PC-9 (cell line): ENCODE results near the gene EPM2AIP1. TPM values are rescaled to one million over a fixed set of nuclear protein-coding genes. Genes with fewer than 3 reads are reported as not detected.
"Not testable (repeated sequence)": the region's sequence is repeated elsewhere in the genome, so short reads cannot be mapped to it uniquely, and the experiment has no call there.

Source experiments
- BruUV-seq: library from RNA; stranded (reverse); fragments of 400-500 nt; replicated peaks from 2 replicates; lab custom pipeline; 2021; lab: Mats Ljungman, UMichigan
- CTCF ChIA-PET: fragments of 300-600 bp; sonication (Branson Sonifier 250); formaldehyde crosslinking; loops from one replicate; lab custom pipeline; 2022; ENCODE audit warnings: antibody characterized with exemption; lab: Charles Lee
- POLR2A ChIA-PET: fragments of 300-600 bp; sonication (Branson Sonifier 250); formaldehyde crosslinking; loops from one replicate; lab custom pipeline; 2022; ENCODE audit warnings: antibody characterized with exemption; ENCODE audit not compliant: unreplicated experiment; lab: Charles Lee
- DNase-seq, 2 experiments: peaks; one replicate each; pipeline versions ENCODE4 v3.0.0 to v3.0.0-alpha.2; 2015 to 2022; ENCODE audit warnings: mixed read lengths in 1 of 2
- H2AFZ ChIP-seq: fragments of 200-600 bp; sonication (generic); 2 replicates; pipeline ENCODE4 v1.8.1; 2017; ENCODE audit warnings: antibody characterized with exemption
- H3F3A ChIP-seq: fragments of 200-600 bp; sonication (generic); 2 replicates; pipeline ENCODE4 v1.8.1; 2017; ENCODE audit warnings: antibody characterized with exemption, mild to moderate bottlenecking, low read depth; ENCODE audit not compliant: insufficient read depth
- H3K27ac ChIP-seq: fragments of 200-600 bp; sonication (generic); 2 replicates; pipeline ENCODE4 v1.6.1; 2016; ENCODE audit warnings: mixed run types
- H3K27me3 ChIP-seq: fragments of 200-600 bp; sonication (generic); 2 replicates; pipeline ENCODE4 v1.6.1; 2016; ENCODE audit warnings: low read depth, mixed run types; ENCODE audit not compliant: insufficient read depth
- H3K36me3 ChIP-seq: fragments of 200-600 bp; sonication (generic); 2 replicates; pipeline ENCODE4 v1.6.1; 2016; ENCODE audit warnings: low read depth, mixed run types
- H3K4me1 ChIP-seq: fragments of 200-600 bp; sonication (generic); replicated peaks from 2 replicates; pipeline ENCODE4 v1.6.1; 2016; ENCODE audit warnings: mixed run types; ENCODE audit not compliant: insufficient read depth
- H3K4me2 ChIP-seq: fragments of 200-600 bp; sonication (generic); 2 replicates; pipeline ENCODE4 v1.6.1; 2017; ENCODE audit warnings: mixed run types
- H3K4me3 ChIP-seq: fragments of 200-600 bp; sonication (generic); 2 replicates; pipeline ENCODE4 v1.6.1; 2016; ENCODE audit warnings: mixed run types
- H3K79me2 ChIP-seq: fragments of 200-600 bp; sonication (generic); 2 replicates; pipeline ENCODE4 v1.6.1; 2017; ENCODE audit warnings: low read depth, mixed run types
- H3K9me2 ChIP-seq: fragments of 200-600 bp; sonication (generic); 2 replicates; pipeline ENCODE4 v1.8.1; 2017; ENCODE audit warnings: mild to moderate bottlenecking; ENCODE audit not compliant: insufficient read depth
- H3K9me3 ChIP-seq: fragments of 200-600 bp; sonication (generic); 2 replicates; pipeline ENCODE4 v1.8.1; 2016; ENCODE audit warnings: low read depth; ENCODE audit not compliant: insufficient read depth
- H4K20me1 ChIP-seq: fragments of 200-600 bp; sonication (generic); 2 replicates; pipeline ENCODE4 v1.8.1; 2017; ENCODE audit not compliant: insufficient read depth
- CTCF ChIP-seq: fragments of 200-600 bp; sonication (generic); conservative IDR thresholded peaks from 2 replicates; pipeline ENCODE4 v1.6.1; 2017; ENCODE audit warnings: mixed run types, antibody characterized with exemption, mild to moderate bottlenecking, moderate library complexity
- EZH2 ChIP-seq: fragments of 200-600 bp; sonication (generic); IDR thresholded peaks from 2 replicates; pipeline ENCODE4 v1.8.0; 2017; ENCODE audit warnings: antibody characterized with exemption, low read depth
- intact Hi-C: fragments of 100-400 bp; cut with micrococcal nuclease; formaldehyde crosslinking; loops from one replicate; pipeline ENCODE4 v1.10.0; 2022; ENCODE audit not compliant: unreplicated experiment
- total RNA-seq: library from RNA; stranded (reverse); gene quantifications from 2 replicates; pipeline ENCODE4 v1.2.3, GENCODE V29; 2021

Gene EPM2AIP1
- total RNA-seq, 1 experiment from 2014 or later = 10.5 TPM

GRCh38 chr3:36954452-36955134 lies 38.3 kb downstream of the EPM2AIP1 start:
- ChIA-PET POLR2A (interaction anchor here (0.6 kb wide), 1 partner anchor 518 kb away, joined by 4 read pairs; no protein-coding TSS in a partner anchor), CTCF (interaction anchor here (0.6 kb wide), 1 partner anchor 37 kb away, joined by 6 read pairs; no protein-coding TSS in a partner anchor)
- intact Hi-C loops = loop anchor here (10.0 kb wide), 1 partner anchor 990 kb away; no protein-coding TSS in a partner anchor
- TF ChIP-seq CTCF = no peak
- TF ChIP-seq EZH2 = no peak
- no peaks in the 10 kb centered on the region for H3K9me3 ChIP-seq
- no peak overlapping the region for H3K4me3 ChIP-seq
- DNase-seq = no peak
- H3K4me2 ChIP-seq = no peak overlapping the region
- no peak overlapping the region for H2AFZ ChIP-seq
- H3K9me2 ChIP-seq = no peaks in the 10 kb centered on the region
- no peaks in the 10 kb centered on the region for H3K36me3 ChIP-seq
- H3K27ac ChIP-seq = no peak overlapping the region
- no peaks in the 10 kb centered on the region for H3K79me2 ChIP-seq
- H3F3A ChIP-seq = no peaks in the 10 kb centered on the region
- no TSS peak for BruUV-seq
- H4K20me1 ChIP-seq = no peaks in the 10 kb centered on the region
- H3K4me1 ChIP-seq = no peaks in the 10 kb centered on the region
- no peaks in the 10 kb centered on the region for H3K27me3 ChIP-seq

DNA sequence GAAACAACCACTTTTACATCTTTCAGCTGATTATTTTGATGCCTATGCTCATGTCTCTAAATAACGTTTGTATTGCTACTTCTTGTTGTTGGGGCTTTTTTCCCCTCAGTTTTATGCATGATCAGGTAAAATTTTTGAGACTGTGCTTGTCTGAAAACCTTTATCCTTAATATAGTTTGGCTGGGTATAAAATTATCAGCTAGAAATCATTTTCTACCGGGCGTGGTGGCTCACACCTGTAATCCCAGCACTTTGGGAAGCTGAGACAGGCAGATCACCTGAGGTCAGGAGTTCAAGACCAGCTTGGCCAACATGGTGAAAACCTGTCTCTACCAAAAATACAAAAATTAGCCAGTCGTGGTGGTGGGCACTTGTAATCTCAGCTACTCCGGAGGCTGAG lies 45.1 kb downstream of the EPM2AIP1 start:
- BruUV-seq, H3K9me3 ChIP-seq, POLR2A ChIA-PET, H3K36me3 ChIP-seq, H4K20me1 ChIP-seq, H3K4me2 ChIP-seq, intact Hi-C loops, H3K4me3 ChIP-seq, H3K4me1 ChIP-seq, H3F3A ChIP-seq, H2AFZ ChIP-seq, DNase-seq, H3K9me2 ChIP-seq, CTCF ChIA-PET, H3K79me2 ChIP-seq, H3K27ac ChIP-seq: not testable (repeated sequence)
- peaks cover 16% of the 10 kb centered on the region for H3K27me3 ChIP-seq

DNA sequence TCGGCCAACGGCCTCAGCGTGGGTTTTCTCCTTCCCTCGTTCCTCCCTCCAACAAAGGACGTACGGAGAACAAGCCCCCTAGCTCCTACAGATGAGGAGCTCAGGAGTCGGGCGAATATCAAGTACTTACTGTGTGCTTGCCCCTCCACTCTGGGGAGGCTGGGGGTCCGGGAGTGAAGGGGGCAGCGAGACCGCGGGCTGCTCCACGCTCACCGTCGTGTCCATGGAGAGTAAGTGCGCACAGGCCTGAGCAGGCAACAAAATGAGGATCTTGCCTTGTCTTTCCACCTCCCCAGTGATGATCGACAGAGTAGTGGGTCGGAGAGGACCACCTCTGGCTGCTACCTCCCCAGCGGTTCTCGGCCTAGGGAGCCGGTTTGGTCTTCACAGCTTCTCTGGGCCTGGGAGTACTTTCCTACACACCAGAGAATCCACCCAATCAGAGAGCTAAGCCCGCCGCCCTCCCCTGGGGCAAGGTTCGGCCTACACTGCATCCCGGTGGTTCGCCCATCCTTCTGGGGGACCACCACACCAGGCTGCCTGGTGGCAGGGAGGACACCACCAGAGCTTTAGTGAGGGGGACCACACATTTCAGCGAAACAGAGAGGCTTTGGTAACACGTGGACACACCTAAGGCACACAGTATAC lies 47.5 kb downstream of the EPM2AIP1 start:
- no peaks in the 10 kb centered on the region for H4K20me1 ChIP-seq
- no peaks in the 10 kb centered on the region for H3K36me3 ChIP-seq
- intact Hi-C loops = no loop called here
- H3K4me2 ChIP-seq = no peak overlapping the region
- TF ChIP-seq CTCF = no peak
- TF ChIP-seq EZH2 = no peak
- DNase-seq = no peak
- BruUV-seq = no TSS peak
- H3K4me1 ChIP-seq = no peaks in the 10 kb centered on the region
- ChIA-PET CTCF (interaction anchor here (0.6 kb wide), 1 partner anchor 43 kb away, joined by 3 read pairs; no protein-coding TSS in a partner anchor), POLR2A (no interaction called here)
- no peak overlapping the region for H2AFZ ChIP-seq
- H3K27me3 ChIP-seq = peaks cover 20% of the 10 kb centered on the region
- no peak overlapping the region for H3K4me3 ChIP-seq
- no peak overlapping the region for H3K27ac ChIP-seq
- H3F3A ChIP-seq = no peaks in the 10 kb centered on the region
- H3K9me3 ChIP-seq = no peaks in the 10 kb centered on the region
- H3K79me2 ChIP-seq = no peaks in the 10 kb centered on the region
- no peaks in the 10 kb centered on the region for H3K9me2 ChIP-seq
